Activated naive CD4-positive, alpha-beta T cell treated with anti-CD3 and anti-CD28 coated beads, Interleukin-2, amount 50 U/mL, for 16 hours (primary cell): ENCODE measurements around the gene GRIN3B.

Experiments used
- DNase-seq: peaks from one replicate; pipeline ENCODE4 v3.0.0-alpha.2; 2020

The GRIN3B gene

GRCh38 chr19:964761-965694 lies 35.2 kb upstream of the GRIN3B start:
- no peak for DNase-seq

GRCh38 chr19:966485-967088 lies 33.6 kb upstream of the GRIN3B start:
- no peak for DNase-seq

GRCh38 chr19:970695-971094 lies 29.5 kb upstream of the GRIN3B start:
- DNase-seq = no peak

- DNase-seq = no peak
These were observed 28.4 kb upstream of the GRIN3B start for GRCh38 chr19:971795-972194.

- DNase-seq = no peak
These were observed 27.9 kb upstream of the GRIN3B start for GRCh38 chr19:972281-972680.

GRCh38 chr19:973726-974563 lies 26.3 kb upstream of the GRIN3B start:
- DNase-seq = no peak

GRCh38 chr19:974564-975257 lies 25.5 kb upstream of the GRIN3B start:
- no peak for DNase-seq

- no peak for DNase-seq
These were observed 23.7 kb upstream of the GRIN3B start for GRCh38 chr19:976476-976875.

GRCh38 chr19:977058-977464 lies 23.2 kb upstream of the GRIN3B start:
- DNase-seq = no peak

GRCh38 chr19:979318-979741 lies 20.9 kb upstream of the GRIN3B start:
- DNase-seq = no peak

GRCh38 chr19:980133-980998 lies 19.9 kb upstream of the GRIN3B start:
- DNase-seq = no peak

GRCh38 chr19:982567-983170 lies 17.6 kb upstream of the GRIN3B start:
- DNase-seq = peak; percentile 79

- peak; percentile 90 for DNase-seq
These were observed 15.9 kb upstream of the GRIN3B start, which contains the start of gene WDR18 for GRCh38 chr19:984165-984967. TSS of gene WDR18 (plus strand) at chr19:984345. CDS start at chr19:984354, 9 bp downstream.

GRCh38 chr19:986083-986482 lies 14.1 kb upstream of the GRIN3B start:
- DNase-seq = no peak

- no peak for DNase-seq
These were observed 12.1 kb upstream of the GRIN3B start for GRCh38 chr19:988081-988480.

GRCh38 chr19:988510-988909 lies 11.7 kb upstream of the GRIN3B start:
- DNase-seq = no peak

GRCh38 chr19:989381-990081 lies 10.7 kb upstream of the GRIN3B start:
- no peak for DNase-seq

- DNase-seq = no peak
These were observed 10.1 kb upstream of the GRIN3B start for GRCh38 chr19:990119-990571.

GRCh38 chr19:990746-991145 lies 9.5 kb upstream of the GRIN3B start:
- no peak for DNase-seq
